Measurements from ENCODE around the gene THAP4.

The THAP4 gene

GRCh38 chr2:241561832-241562231 is 75.1 kb downstream of the THAP4 start:
- no peak for DNase-seq

GRCh38 chr2:241560883-241561474 is 76.0 kb downstream of the THAP4 start:
- no peak for DNase-seq

DNA sequence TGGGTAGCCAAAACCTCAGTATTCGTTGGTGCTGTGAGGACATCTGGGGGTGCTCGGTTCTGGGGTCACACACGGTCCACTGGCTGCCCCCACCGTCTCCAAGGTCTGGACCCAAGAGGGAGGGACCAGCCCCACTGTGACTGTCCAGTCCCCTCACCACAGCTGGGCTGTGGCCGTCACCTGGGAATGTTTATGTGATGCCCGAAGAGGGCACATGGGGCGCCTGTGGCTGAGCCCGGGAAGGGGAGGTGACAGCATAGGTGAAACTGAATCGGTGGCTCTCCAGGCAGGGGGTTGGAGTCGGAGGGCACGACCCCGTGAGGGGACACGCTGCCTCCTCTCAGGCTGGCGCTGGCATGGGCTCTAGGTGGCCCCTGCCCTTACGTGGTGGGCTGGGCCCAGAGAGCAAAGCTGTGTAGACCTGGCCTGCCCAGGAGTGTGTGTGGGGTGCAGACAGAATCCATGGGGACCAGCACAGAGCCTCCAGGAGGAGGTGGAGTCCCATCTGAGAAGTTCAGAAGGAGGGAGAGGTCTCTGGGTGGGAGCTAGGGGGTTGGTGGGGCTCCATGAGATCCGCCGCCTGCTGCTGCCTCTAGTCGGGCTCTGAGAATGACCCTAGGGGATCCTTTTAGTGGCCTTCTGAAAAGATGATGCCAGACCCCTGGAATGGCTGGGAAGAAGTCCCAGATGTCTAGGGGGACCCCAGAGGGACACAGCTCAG is 76.6 kb downstream of the THAP4 start:
- no peak for DNase-seq

GRCh38 chr2:241559323-241560161 is 77.4 kb downstream of the THAP4 start:
- DNase-seq: no peak

DNA sequence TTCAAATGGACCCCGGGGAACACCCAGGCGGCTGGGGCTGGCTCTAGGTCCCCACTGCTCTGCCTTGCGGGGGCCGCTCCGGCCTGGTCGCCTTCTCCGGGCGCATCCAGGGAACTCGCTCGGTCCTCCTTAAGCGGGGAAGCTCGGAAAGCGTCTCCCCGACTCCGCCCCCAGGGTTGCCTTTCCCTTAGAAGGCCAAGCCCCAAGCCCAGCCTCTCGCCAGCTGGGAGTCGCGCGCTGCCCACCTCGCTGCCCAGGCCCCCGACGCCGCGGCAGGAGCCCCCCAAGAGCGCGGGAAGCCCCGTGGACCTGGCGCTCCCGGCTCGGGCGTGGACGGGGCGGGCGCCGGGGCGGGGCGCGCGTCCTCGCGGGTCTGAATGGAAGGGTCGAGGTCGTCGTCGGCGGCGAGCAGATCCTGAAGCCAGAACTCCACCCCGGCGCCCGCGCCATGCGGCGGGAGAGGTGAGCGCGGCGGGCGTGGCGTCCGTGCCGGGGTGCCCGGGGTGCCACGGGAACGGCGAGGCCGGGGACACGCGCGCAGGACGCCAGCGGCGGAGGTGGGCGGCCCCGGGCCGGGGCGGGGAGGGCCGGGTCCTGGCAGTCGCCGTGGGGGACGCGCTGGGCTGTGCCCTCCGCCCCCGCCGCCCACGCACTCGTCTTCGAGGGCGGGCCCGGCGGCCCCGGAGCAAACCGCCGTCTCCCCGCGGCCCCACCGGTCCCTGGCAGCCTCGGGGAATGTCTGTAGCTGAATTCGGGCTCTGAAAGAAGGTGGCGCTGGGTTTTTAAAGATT is 78.2 kb downstream of the THAP4 start, which contains the start of gene BOK:
Gene BOK, plus strand, starts transcription at position 214 of the 791 bp plus-strand sequence. CDS start 739 bp downstream, outside the sequence.
- DNase-seq: no peak

- DNase-seq: no peak
These were observed 80.2 kb downstream of the THAP4 start for GRCh38 chr2:241556746-241557145.

DNA sequence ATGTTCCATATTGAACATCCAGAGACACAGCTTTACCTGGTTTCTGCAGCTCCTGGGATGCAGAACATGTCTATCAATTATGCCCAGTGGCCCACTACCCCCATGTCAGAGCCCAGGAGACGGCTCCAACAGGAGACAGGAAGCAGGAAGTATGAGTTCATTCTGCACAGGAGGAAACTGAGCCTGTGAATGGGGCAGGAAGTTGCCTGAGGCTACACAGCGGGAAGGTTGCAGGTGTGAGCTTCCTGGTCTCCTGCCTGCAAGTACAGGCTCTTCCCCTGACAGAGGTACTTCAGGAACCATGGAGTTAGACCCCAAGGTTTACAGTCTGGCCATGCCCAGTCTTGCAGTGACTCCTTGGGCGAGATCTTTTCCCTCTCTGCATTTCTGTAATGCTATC is 81.2 kb downstream of the THAP4 start:
- no peak for DNase-seq

DNA sequence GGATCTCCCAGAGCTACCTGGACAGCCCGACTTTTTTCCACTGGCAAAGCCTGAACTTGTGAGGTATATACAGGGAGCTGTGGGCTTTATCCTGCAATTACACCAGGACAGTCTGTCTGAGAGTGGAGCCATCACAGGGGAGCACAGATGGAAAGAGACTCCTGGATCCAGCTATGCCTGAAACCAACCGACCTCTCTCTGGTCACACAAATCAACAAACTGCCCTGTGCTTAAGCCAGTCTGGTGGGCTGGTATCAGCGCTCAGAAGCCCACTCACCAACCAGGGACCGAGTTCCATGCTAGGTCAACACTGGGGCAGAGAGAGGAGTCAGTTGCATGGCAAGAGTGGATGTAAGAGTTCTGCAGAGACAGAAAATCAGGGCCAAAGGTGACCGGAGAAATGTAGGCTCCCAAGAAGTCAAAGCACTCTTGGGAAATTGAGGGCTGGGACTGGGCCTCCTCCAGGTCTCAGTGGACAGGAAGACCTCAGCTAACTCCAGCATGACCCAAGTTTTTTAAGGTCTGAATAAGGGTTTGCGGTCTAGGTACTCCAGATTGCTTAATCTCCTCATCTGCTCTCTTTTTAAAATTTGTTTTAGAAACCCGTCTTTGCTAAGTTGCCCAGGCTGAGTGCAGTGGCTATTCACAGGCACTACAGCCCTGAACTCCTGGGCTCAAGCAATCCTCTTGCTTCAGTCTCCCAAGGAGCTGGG is 82.2 kb downstream of the THAP4 start:
- no peak for DNase-seq

DNA sequence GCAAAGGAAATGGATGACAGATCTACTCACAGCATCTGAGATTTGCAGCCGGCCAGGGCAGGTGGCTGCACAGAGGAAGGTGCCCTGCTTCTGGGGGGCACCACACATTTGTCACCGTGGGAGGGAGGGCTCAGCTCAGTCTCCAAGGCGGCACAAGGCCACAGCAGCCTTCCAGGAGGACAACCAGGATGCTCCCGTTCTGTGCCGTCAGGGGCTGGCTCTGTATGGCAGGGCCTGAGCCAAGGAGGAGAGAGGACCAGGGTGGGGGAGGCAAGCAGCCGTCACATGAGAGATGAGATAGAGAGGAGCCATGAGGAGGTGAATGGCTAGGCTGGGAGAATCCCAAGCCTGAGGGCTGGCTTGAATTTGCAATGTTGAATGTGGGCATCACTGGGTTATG is 83.0 kb downstream of the THAP4 start:
- no peak for DNase-seq

DNA sequence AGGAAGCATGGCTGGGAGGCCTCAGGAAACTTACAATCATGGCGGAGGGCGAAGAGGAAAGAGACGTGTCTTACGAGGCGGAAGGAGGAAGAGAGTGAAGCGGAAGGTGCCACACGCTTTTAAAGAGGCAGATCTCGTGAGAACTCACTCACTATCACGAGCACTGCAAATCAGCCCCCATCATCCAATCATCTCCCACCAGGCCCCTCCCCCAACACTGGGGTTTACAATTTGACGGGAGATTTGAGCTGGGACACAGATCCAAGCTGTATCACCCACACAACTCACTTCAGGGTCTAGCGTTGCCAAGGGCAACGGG is 83.5 kb downstream of the THAP4 start:
- no peak for DNase-seq

GRCh38 chr2:241551998-241552737 is 84.8 kb downstream of the THAP4 start:
- no peak for DNase-seq

GRCh38 chr2:241551599-241551997 is 85.4 kb downstream of the THAP4 start:
- DNase-seq: no peak

- DNase-seq: no peak
These were observed 86.1 kb downstream of the THAP4 start for GRCh38 chr2:241550616-241551580.

GRCh38 chr2:241548451-241548835 is 88.5 kb downstream of the THAP4 start:
- no peak for DNase-seq

- DNase-seq: no peak
These were observed 89.0 kb downstream of the THAP4 start for GRCh38 chr2:241547781-241548450.

DNA sequence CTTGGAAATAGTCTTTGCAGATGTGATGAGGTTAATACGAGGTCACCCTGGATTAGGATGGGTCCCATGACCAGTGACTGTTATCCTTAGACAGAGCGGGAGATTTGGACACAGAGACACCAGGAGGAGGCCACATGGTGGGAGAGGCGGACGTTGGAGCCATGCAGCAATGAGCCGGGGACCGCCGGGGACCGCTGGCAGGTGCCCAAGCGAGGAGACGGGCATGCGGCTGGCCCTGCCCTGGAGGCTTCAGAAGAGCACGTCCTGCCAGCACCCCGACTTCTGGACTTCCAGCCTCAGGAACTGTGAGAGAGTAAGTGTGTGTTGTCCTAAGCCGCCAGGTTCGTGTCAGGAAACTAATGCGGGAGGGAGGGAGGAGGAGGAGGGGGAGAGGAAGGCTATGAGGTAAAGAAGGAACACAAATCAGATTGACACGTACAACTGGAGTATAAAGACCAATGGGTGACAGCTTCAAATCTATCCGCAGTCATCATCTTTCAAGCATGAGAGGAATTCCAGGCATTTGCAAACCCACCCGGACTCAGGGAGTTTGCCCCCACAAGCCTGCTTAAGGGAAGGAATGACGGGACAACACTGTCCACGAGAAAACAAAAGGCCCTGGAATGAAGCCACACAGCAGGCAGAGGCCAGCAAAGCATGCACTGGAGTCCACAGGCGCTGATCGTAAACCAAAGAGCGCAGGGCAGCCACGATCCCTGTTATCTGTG is 90.0 kb downstream of the THAP4 start:
- DNase-seq: no peak

DNA sequence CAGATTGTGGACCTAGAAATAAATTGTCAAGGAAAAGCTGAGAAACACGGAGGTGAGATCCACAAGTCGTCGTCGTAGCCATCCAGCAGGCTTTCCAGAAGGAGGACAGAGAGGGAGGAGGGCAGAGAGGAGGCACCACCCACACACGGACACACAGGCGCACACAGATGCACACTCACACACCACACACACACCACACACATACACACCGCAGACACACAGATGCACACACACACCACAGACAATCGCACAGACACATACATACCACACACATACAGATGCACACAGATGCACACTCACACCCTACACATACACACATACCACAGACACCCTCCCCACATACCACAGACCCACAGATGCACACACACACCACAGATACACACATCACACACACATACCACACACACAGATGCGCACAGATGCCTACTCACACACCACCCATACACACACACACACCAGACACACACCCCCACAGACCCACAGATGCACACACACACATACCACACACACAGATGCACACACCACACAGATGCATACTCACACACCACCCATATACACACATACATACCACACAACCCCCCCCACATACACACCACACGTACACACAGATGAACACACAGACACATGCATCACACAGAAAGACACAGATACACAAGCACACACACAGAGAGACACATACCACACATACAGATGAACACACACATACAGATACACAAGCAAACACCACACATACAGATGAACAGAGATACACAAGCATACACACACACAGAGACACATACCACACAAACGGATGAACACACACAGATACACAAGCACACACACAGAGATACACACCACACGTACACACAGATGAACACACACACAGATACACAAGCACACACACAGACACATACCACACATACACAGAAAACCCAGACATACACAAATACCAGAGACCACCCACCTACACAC is 91.2 kb downstream of the THAP4 start:
- DNase-seq: no peak

- DNase-seq: no peak
These were observed 91.9 kb downstream of the THAP4 start for GRCh38 chr2:241545106-241545505.

Data from NCI-H1417 treated with DMSO at 0.1 percent for 48 hours (cell line).